Upper lobe of left lung (tissue), 6 donors: ENCODE data around the gene MEGF11. TPM values are rescaled to one million over a fixed set of nuclear protein-coding genes. Genes with fewer than 3 reads are reported as not detected.

ENCODE experiments used
- ATAC-seq, 2 donors: fragments of 200-7000 bp; cut with Tn5 transposase; one replicate each; pipeline ENCODE4 v1.9.1; 2022; ENCODE audit warnings: mild to moderate bottlenecking in 2 of 2, moderate library complexity in 2 of 2; ENCODE audit not compliant: low FRiP score in 2 of 2
- DNase-seq, 2 donors: peaks; one replicate each; pipeline ENCODE4 v3.0.0-alpha.2; 2019 to 2020
- H3K27ac ChIP-seq, 4 donors: fragments of 200-600 bp; sonication (generic); one replicate each; pipeline ENCODE4 v1.5.1; 2016 to 2019
- H3K27me3 ChIP-seq, 4 donors: fragments of 200-600 bp; sonication (generic); one replicate each; pipeline ENCODE4 v1.5.1; 2017 to 2019
- H3K36me3 ChIP-seq, 4 donors: fragments of 200-600 bp; sonication (generic); one replicate each; pipeline ENCODE4 v1.5.1; 2016 to 2019
- H3K4me1 ChIP-seq, 4 donors: fragments of 200-600 bp; sonication (generic); one replicate each; pipeline ENCODE4 v1.5.1; 2018 to 2019
- H3K4me3 ChIP-seq, 4 donors: fragments of 200-600 bp; sonication (generic); one replicate each; pipeline ENCODE4 v1.5.1; 2017 to 2019; ENCODE audit warnings: mild to moderate bottlenecking in 2 of 4, moderate library complexity in 1 of 4
- H3K9me3 ChIP-seq, 4 donors: fragments of 200-600 bp; sonication (generic); one replicate each; pipeline ENCODE4 v1.5.1; 2018 to 2019
- CTCF ChIP-seq, 6 experiments: fragments of 450-650 bp in 4 of 6; fragments of 200-600 bp in 2 of 6; sonication (generic) in 2 of 6; IDR thresholded peaks; one replicate each; pipeline ENCODE4 v1.5.1; 2016 to 2019; ENCODE audit warnings: antibody characterized with exemption in 6 of 6
- EP300 ChIP-seq, 4 donors: sonication (generic); formaldehyde crosslinking; IDR thresholded peaks; one replicate each; pipeline ENCODE4 v1.5.1; 2017; ENCODE audit warnings: antibody characterized with exemption in 4 of 4, control low read depth in 2 of 4
- POLR2A ChIP-seq, 4 donors: fragments of 450-650 bp; IDR thresholded peaks; one replicate each; pipeline ENCODE4 v1.5.1; 2016 to 2017; ENCODE audit warnings: antibody characterized with exemption in 4 of 4, mild to moderate bottlenecking in 2 of 4
- POLR2AphosphoS5 ChIP-seq, 2 donors: sonication (generic); formaldehyde crosslinking; IDR thresholded peaks; one replicate each; pipeline ENCODE4 v1.5.1; 2017; ENCODE audit warnings: antibody characterized with exemption in 2 of 2
- WGBS, 2 donors: methylation state at CpG; one replicate each; pipeline ENCODE4 v1.1.5; 2017 to 2018; 5-methylcytosine and 5-hydroxymethylcytosine counted together
- total RNA-seq, 6 donors: library from RNA; depleted of rRNA in 4 of 6; stranded (reverse); fragments of >200 nt in 4 of 6; gene quantifications; one replicate each; pipeline versions ENCODE4 v1.1.0 to v1.2.1, GENCODE V29; 2016 to 2021
- donor health status: DM: no; HTN: no; CAD: no; lungs with moderate emphysema.
- donor health status: DM: no; HTN: yes; CAD: no; lungs with severe emphysema.

MEGF11 gene
- total RNA-seq, 6 donors from 2014 or later: 1.5 to 4.0 (median 3.5) TPM; not detected in 3

GRCh38 chr15:66095871-66096687, 157.5 kb downstream of the MEGF11 start:
- TF ChIP-seq POLR2A (IDR thresholded peaks at IDR 0.05) (no peak), POLR2AphosphoS5 (IDR thresholded peaks at IDR 0.05) (peak in 1 of 2 donors; percentile 65)
- WGBS, 2 donors: 65 to 68% methylated on average over 8 to 14 of the region's 15 CpGs
- Histone ChIP-seq H3K4me1 (peaks cover 0 to 4% (median 0%) of the 10 kb centered on the region in 4 donors), H3K27ac (no peak overlapping the region), H3K9me3 (no peaks in the 10 kb centered on the region), H3K27me3 (no peaks in the 10 kb centered on the region), H3K4me3 (no peak overlapping the region), H3K36me3 (no peaks in the 10 kb centered on the region)
- ATAC-seq: no peak
- no peak for DNase-seq

GRCh38 chr15:66094331-66094730, 159.2 kb downstream of the MEGF11 start:
- no peak for DNase-seq
- Histone ChIP-seq H3K27ac (no peak overlapping the region), H3K36me3 (no peaks in the 10 kb centered on the region), H3K9me3 (no peaks in the 10 kb centered on the region), H3K4me1 (peaks cover 0 to 4% (median 0%) of the 10 kb centered on the region in 4 donors), H3K27me3 (no peaks in the 10 kb centered on the region), H3K4me3 (no peak overlapping the region)
- TF ChIP-seq POLR2AphosphoS5 (IDR thresholded peaks at IDR 0.05): no peak
- WGBS, 2 donors: 88 to 89% methylated on average over 9 of the region's 9 CpGs
- no peak for ATAC-seq

- Histone ChIP-seq H3K4me3 (no peak overlapping the region), H3K27me3 (no peaks in the 10 kb centered on the region), H3K36me3 (no peaks in the 10 kb centered on the region), H3K9me3 (no peaks in the 10 kb centered on the region), H3K4me1 (no peaks in the 10 kb centered on the region), H3K27ac (no peak overlapping the region)
- 81 to 95% methylated on average over 7 of the region's 7 CpGs for WGBS, 2 donors
- TF ChIP-seq POLR2A (IDR thresholded peaks at IDR 0.05) (no peak), EP300 (IDR thresholded peaks at IDR 0.05) (no peak), CTCF (IDR thresholded peaks at IDR 0.05) (no peak), POLR2AphosphoS5 (IDR thresholded peaks at IDR 0.05) (no peak)
- no peak for ATAC-seq
- no peak for DNase-seq
Measured at GRCh38 chr15:66092053-66093016, 161.2 kb downstream of the MEGF11 start.

GRCh38 chr15:66089509-66089908, 164.0 kb downstream of the MEGF11 start:
- TF ChIP-seq CTCF (IDR thresholded peaks at IDR 0.05) (no peak), EP300 (IDR thresholded peaks at IDR 0.05) (no peak), POLR2AphosphoS5 (IDR thresholded peaks at IDR 0.05) (no peak), POLR2A (IDR thresholded peaks at IDR 0.05) (no peak)
- Histone ChIP-seq H3K9me3 (peaks cover 0 to under 1% (median 0%) of the 10 kb centered on the region in 4 donors), H3K4me3 (no peak overlapping the region), H3K36me3 (no peaks in the 10 kb centered on the region), H3K27ac (no peak overlapping the region), H3K27me3 (no peaks in the 10 kb centered on the region), H3K4me1 (no peaks in the 10 kb centered on the region)
- no peak for ATAC-seq
- no peak for DNase-seq
- 66 to 73% methylated on average over 5 of the region's 5 CpGs for WGBS, 2 donors

- Histone ChIP-seq H3K27me3 (no peaks in the 10 kb centered on the region), H3K9me3 (peaks cover 0 to 4% (median 0%) of the 10 kb centered on the region in 4 donors), H3K4me3 (no peak overlapping the region), H3K27ac (no peak overlapping the region), H3K36me3 (no peaks in the 10 kb centered on the region), H3K4me1 (no peaks in the 10 kb centered on the region)
- ATAC-seq: peak; percentile 32 to 49
- DNase-seq: no peak
- TF ChIP-seq POLR2A (IDR thresholded peaks at IDR 0.05) (no peak), POLR2AphosphoS5 (IDR thresholded peaks at IDR 0.05) (no peak), EP300 (IDR thresholded peaks at IDR 0.05) (no peak), CTCF (IDR thresholded peaks at IDR 0.05) (no peak)
- WGBS, 2 donors: 66 to 78% methylated on average over 7 of the region's 7 CpGs
Measured at GRCh38 chr15:66089049-66089448, 164.5 kb downstream of the MEGF11 start.
